ENCODE measurements around the gene PNLIPRP2.

DNA sequence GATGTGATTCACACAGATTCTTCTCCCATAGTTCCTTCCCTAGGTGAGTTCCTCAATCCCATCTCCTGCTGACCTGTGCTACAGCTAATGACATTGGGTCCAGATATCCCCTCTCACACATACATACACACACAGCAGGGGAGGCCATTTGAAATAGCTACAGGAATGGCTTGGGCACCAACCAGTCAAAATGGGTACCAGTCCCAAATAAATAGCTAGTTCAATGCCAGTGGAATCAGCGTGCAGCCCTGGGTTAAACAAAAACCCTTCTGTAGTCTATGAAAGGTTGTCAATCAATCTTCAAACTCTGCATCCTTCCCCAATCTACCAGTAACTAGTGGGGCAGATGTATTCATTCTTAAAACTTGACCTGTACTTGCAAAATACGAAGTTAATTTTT lies 9.3 kb downstream of the PNLIPRP2 start:
- TF ChIP-seq, protein P1, sequence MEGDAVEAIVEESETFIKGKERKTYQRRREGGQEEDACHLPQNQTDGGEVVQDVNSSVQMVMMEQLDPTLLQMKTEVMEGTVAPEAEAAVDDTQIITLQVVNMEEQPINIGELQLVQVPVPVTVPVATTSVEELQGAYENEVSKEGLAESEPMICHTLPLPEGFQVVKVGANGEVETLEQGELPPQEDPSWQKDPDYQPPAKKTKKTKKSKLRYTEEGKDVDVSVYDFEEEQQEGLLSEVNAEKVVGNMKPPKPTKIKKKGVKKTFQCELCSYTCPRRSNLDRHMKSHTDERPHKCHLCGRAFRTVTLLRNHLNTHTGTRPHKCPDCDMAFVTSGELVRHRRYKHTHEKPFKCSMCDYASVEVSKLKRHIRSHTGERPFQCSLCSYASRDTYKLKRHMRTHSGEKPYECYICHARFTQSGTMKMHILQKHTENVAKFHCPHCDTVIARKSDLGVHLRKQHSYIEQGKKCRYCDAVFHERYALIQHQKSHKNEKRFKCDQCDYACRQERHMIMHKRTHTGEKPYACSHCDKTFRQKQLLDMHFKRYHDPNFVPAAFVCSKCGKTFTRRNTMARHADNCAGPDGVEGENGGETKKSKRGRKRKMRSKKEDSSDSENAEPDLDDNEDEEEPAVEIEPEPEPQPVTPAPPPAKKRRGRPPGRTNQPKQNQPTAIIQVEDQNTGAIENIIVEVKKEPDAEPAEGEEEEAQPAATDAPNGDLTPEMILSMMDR (IDR thresholded peaks at IDR 0.05; ENCODE audit: poor library complexity): no peak
- no peak for TF ChIP-seq EZH2 (IDR thresholded peaks at IDR 0.05; ENCODE audit: borderline replicate concordance)
- no peak for TF ChIP-seq EZH2phosphoT487 (IDR thresholded peaks at IDR 0.05; ENCODE audit: low read depth, severe bottlenecking, unreplicated experiment)
